ENCODE results near the gene CCDC88C.
"Not testable (repeated sequence)": the region's sequence is repeated elsewhere in the genome, so short reads cannot be mapped to it uniquely, and the experiment has no call there.

DNA sequence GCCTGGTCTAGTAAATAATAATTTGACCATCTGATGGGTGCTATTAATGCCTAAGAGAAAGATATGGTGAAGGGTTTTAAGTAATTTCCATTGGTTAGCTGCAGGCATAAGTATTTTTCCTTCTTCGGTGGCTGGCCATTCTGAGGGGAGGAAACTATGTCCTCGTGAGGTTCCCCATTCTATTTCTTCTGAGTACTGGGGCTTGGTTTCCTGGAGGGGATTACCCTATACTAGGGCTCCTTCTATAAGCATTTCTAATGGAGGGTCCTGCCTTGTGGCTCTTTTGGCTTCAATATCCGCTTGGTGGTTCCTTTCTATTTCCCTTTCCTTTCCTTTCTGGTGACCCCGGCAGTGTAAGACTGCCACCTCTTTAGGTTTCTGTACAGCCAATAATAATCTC is 191.3 kb downstream of the CCDC88C start:
- TF ChIP-seq, protein P1, sequence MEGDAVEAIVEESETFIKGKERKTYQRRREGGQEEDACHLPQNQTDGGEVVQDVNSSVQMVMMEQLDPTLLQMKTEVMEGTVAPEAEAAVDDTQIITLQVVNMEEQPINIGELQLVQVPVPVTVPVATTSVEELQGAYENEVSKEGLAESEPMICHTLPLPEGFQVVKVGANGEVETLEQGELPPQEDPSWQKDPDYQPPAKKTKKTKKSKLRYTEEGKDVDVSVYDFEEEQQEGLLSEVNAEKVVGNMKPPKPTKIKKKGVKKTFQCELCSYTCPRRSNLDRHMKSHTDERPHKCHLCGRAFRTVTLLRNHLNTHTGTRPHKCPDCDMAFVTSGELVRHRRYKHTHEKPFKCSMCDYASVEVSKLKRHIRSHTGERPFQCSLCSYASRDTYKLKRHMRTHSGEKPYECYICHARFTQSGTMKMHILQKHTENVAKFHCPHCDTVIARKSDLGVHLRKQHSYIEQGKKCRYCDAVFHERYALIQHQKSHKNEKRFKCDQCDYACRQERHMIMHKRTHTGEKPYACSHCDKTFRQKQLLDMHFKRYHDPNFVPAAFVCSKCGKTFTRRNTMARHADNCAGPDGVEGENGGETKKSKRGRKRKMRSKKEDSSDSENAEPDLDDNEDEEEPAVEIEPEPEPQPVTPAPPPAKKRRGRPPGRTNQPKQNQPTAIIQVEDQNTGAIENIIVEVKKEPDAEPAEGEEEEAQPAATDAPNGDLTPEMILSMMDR (IDR thresholded peaks at IDR 0.05): not testable (repeated sequence)
- TF ChIP-seq EP300, POLR2AphosphoS5, POLR2A (IDR thresholded peaks at IDR 0.05): not testable (repeated sequence)

All from upper lobe of left lung (tissue), 4 donors.